Measurements from ENCODE around the gene ST8SIA1.

The ST8SIA1 gene

GRCh38 chr12:22231078-22231477 lies 103.4 kb downstream of the ST8SIA1 start:
- DNase-seq, result no peak

GRCh38 chr12:22230280-22230794 lies 104.2 kb downstream of the ST8SIA1 start:
- DNase-seq, result no peak

GRCh38 chr12:22229652-22230279 lies 104.7 kb downstream of the ST8SIA1 start:
- DNase-seq, result no peak

- no peak for DNase-seq
Observed at GRCh38 chr12:22228022-22228875, 106.3 kb downstream of the ST8SIA1 start.

- DNase-seq, result no peak
Observed at GRCh38 chr12:22223356-22223755, 111.2 kb downstream of the ST8SIA1 start.

- no peak for DNase-seq
Observed at GRCh38 chr12:22217556-22217955, 117.0 kb downstream of the ST8SIA1 start.

GRCh38 chr12:22215467-22216253 lies 118.8 kb downstream of the ST8SIA1 start:
- no peak for DNase-seq

GRCh38 chr12:22211128-22211527 lies 123.4 kb downstream of the ST8SIA1 start:
- DNase-seq, result no peak

- DNase-seq, result no peak
Observed at GRCh38 chr12:22209422-22209821, 125.1 kb downstream of the ST8SIA1 start.

- no peak for DNase-seq
Observed at GRCh38 chr12:22206111-22206728, 128.3 kb downstream of the ST8SIA1 start.

- no peak for DNase-seq
Observed at GRCh38 chr12:22204391-22204790, 130.1 kb downstream of the ST8SIA1 start.

- no peak for DNase-seq
Observed at GRCh38 chr12:22202847-22203246, 131.7 kb downstream of the ST8SIA1 start.

- no peak for DNase-seq
Observed at GRCh38 chr12:22201101-22201500, 133.4 kb downstream of the ST8SIA1 start.

- no peak for DNase-seq
Observed at GRCh38 chr12:22196236-22196635, 138.3 kb downstream of the ST8SIA1 start.

- DNase-seq, result no peak
Observed at GRCh38 chr12:22190969-22191368, 143.5 kb downstream of the ST8SIA1 start.

GRCh38 chr12:22188431-22188830 lies 146.1 kb downstream of the ST8SIA1 start:
- no peak for DNase-seq

GRCh38 chr12:22180705-22181104 lies 153.8 kb downstream of the ST8SIA1 start:
- no peak for DNase-seq

GRCh38 chr12:22173177-22173576 lies 161.3 kb downstream of the ST8SIA1 start:
- no peak for DNase-seq

GRCh38 chr12:22172501-22172900 lies 162.0 kb downstream of the ST8SIA1 start:
- no peak for DNase-seq

- no peak for DNase-seq
Observed at GRCh38 chr12:22169376-22169775, 165.1 kb downstream of the ST8SIA1 start.

- no peak for DNase-seq
Observed at GRCh38 chr12:22164139-22164538, 170.4 kb downstream of the ST8SIA1 start.

GRCh38 chr12:22163594-22163993 lies 170.9 kb downstream of the ST8SIA1 start:
- no peak for DNase-seq

Data from T-helper 9 cell (primary cell).